MG63 (cell line): ENCODE measurements around the gene CBFA2T3. TPM values are rescaled to one million over a fixed set of nuclear protein-coding genes. Genes with fewer than 3 reads are reported as not detected.

Experiments used
- DNase-seq: peaks from one replicate; pipeline ENCODE4 v3.0.0-alpha.2; 2020
- H3K27me3 ChIP-seq: fragments of 250-450 bp; sonication (Bioruptor Pico); 2 replicates; pipeline ENCODE4 v1.5.1; 2020; ENCODE audit warnings: mild to moderate bottlenecking, moderate library complexity
- H3K36me3 ChIP-seq: fragments of 250-450 bp; sonication (Bioruptor Pico); 2 replicates; pipeline ENCODE4 v1.5.1; 2020; ENCODE audit warnings: mild to moderate bottlenecking, moderate library complexity
- H3K4me3 ChIP-seq: fragments of 250-450 bp; sonication (Bioruptor Pico); 2 replicates; pipeline ENCODE4 v1.5.1; 2020; ENCODE audit warnings: mild to moderate bottlenecking, moderate library complexity
- H3K9me3 ChIP-seq: fragments of 250-450 bp; sonication (Bioruptor Pico); 2 replicates; pipeline ENCODE4 v1.5.1; 2020; ENCODE audit warnings: mild to moderate bottlenecking, moderate library complexity
- total RNA-seq: library from RNA; depleted of rRNA; stranded (reverse); fragments of >200 nt; shearing (Covaris generic); gene quantifications from 2 replicates; pipeline ENCODE4 v1.2.3, GENCODE V29; 2014; ENCODE audit warnings: low replicate concordance

CBFA2T3 gene
- total RNA-seq, 1 experiment from 2014 or later, result not detected

- Histone ChIP-seq H3K9me3 (no peaks in the 10 kb centered on the region), H3K4me3 (no peak overlapping the region), H3K36me3 (no peaks in the 10 kb centered on the region), H3K27me3 (no peaks in the 10 kb centered on the region)
- DNase-seq, result no peak
Measured at GRCh38 chr16:88917146-88917914, 59.7 kb downstream of the CBFA2T3 start.

DNA sequence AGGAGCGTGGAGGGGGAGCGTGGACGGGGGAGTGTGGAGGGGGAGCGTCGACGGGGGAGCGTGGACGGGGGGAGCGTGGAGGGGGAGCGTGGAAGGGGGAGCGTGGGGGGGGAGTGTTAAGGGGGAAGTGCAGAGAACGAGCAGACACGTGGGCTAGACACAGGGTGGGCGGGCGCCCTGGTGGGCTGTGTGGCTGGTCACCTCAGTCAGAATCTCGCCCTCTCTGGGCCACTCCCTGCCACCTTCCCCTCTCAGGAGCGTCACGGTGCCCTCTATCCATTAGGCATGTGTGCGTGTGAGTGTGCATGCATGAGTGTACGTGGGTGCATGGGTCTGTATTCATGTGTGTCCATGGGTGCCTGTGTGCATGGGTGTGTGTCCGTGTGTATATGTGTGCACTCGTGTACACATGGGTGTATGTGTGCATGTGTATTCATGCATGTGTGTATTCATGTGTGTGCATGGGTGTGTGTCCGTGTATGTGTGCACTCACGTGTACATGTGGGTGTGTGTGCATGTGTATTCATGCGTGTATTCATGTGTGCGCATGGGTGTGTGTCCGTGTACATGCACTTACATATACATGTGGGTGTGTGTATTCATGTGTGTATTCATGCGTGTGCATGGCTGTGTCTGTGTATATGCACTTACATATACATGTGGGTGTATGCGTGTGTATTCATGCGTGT, 61.2 kb downstream of the CBFA2T3 start:
- Histone ChIP-seq H3K4me3 (no peak overlapping the region), H3K9me3 (no peaks in the 10 kb centered on the region), H3K36me3 (no peaks in the 10 kb centered on the region), H3K27me3 (no peaks in the 10 kb centered on the region)
- DNase-seq, result no peak

GRCh38 chr16:88914750-88915368, 62.1 kb downstream of the CBFA2T3 start:
- Histone ChIP-seq H3K36me3 (no peaks in the 10 kb centered on the region), H3K27me3 (no peaks in the 10 kb centered on the region), H3K9me3 (no peaks in the 10 kb centered on the region), H3K4me3 (no peak overlapping the region)
- DNase-seq, result peak; percentile 34

DNA sequence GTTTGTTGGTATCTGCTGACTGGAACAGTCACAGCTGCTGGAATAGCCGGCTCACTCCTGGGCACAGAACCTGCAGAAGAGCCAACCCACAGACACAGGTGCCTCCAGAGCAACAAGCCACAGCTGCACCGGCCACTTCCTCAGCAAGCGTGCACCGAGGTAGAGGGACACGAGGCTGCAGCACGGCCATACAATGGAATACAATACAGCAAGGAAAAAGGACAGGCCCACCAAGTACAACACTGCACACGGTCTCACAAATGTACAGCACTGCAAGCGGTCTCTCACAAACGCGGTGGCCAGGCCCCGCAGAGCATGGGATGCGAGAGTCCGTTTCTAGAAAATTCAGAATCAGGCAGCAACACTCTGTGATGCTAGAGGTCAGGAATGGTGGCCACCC, 63.1 kb downstream of the CBFA2T3 start:
- no peaks in the 10 kb centered on the region for H3K36me3 ChIP-seq
- DNase-seq, result no peak
- H3K27me3 ChIP-seq, result no peaks in the 10 kb centered on the region
- no peaks in the 10 kb centered on the region for H3K9me3 ChIP-seq
- H3K4me3 ChIP-seq, result no peak overlapping the region

DNA sequence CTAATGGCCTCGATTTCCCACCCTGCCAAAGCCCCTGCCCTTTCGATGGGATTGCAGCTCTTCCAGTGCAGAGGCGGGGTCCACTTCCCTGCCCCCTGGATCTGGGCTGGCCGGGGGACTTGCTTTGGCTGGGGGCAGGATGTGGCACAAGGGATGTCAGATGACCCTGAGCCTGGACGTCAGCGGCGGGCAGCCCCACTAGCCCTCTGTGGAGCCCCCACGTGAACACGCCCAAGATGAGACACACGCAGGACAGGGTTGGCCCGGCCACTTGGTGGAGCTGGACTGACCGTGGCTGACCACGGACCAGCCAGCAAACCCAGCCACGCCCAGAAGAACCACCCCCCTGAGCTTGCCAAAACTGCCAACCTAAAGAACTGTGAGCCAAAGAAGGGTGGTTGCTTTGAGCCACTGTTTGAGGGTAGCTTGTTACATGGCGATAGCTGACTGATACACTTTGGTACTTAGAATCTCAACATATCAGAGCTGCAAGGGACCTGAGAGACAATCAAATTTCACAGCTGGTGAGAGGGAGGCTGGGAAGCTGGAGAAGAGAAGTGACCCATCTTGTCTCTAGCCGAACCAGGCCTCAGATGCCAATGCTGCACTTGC, 63.9 kb downstream of the CBFA2T3 start:
- H3K27me3 ChIP-seq, result no peaks in the 10 kb centered on the region

GRCh38 chr16:88912556-88912955, 64.5 kb downstream of the CBFA2T3 start:
- H3K4me3 ChIP-seq, result no peak overlapping the region
- no peak for DNase-seq
- H3K27me3 ChIP-seq, result no peaks in the 10 kb centered on the region
- no peaks in the 10 kb centered on the region for H3K9me3 ChIP-seq
- no peaks in the 10 kb centered on the region for H3K36me3 ChIP-seq

More for the DNA sequence above, 63.9 kb downstream of the CBFA2T3 start:
- H3K4me3 ChIP-seq, result no peak overlapping the region
- no peak for DNase-seq
- H3K9me3 ChIP-seq, result no peaks in the 10 kb centered on the region
- H3K36me3 ChIP-seq, result no peaks in the 10 kb centered on the region

- Histone ChIP-seq H3K9me3 (no peaks in the 10 kb centered on the region), H3K36me3 (no peaks in the 10 kb centered on the region), H3K27me3 (no peaks in the 10 kb centered on the region), H3K4me3 (no peak overlapping the region)
- DNase-seq, result no peak
Measured at GRCh38 chr16:88911946-88912310, 65.1 kb downstream of the CBFA2T3 start.

DNA sequence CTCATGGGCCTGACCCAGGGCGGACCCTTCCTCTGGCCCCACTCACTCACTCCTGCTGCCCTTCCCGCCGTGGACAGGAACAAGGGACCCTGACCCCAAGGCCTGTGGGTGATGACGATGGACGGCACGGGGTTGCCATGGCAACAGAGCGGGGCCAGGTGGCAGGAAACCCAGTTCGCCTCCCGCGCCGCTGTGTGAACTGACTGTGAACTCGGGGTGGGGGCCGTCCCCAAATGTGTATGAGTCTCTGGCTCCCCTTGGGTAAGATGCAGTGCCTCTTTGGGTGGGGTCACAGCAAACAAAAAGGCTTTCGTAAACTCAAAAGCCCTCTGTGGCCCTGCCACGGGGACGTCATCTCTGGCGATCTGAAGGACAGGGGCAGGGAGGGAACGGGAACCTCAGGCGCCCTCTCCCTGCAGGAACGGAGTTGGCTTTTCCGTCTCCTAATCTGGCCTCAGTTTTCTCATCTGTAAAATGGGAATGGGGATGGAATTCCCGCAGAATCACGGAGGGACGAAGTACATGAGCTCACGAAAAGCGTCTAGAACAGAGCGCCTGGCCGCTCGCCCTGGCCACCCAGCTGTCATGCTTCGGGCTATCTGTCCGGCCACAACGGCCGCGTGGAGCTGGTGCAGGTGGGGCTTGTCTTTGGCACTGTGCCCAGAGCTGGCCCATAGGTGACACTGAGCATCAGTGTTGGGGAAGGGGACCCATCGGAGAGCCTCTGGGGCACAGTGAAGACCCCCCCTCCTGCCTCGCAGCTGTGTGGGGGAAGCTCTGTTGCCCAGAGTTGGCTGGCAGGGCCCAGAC, 65.7 kb downstream of the CBFA2T3 start:
- Histone ChIP-seq H3K4me3 (no peak overlapping the region), H3K36me3 (no peaks in the 10 kb centered on the region), H3K27me3 (no peaks in the 10 kb centered on the region), H3K9me3 (no peaks in the 10 kb centered on the region)
- no peak for DNase-seq

DNA sequence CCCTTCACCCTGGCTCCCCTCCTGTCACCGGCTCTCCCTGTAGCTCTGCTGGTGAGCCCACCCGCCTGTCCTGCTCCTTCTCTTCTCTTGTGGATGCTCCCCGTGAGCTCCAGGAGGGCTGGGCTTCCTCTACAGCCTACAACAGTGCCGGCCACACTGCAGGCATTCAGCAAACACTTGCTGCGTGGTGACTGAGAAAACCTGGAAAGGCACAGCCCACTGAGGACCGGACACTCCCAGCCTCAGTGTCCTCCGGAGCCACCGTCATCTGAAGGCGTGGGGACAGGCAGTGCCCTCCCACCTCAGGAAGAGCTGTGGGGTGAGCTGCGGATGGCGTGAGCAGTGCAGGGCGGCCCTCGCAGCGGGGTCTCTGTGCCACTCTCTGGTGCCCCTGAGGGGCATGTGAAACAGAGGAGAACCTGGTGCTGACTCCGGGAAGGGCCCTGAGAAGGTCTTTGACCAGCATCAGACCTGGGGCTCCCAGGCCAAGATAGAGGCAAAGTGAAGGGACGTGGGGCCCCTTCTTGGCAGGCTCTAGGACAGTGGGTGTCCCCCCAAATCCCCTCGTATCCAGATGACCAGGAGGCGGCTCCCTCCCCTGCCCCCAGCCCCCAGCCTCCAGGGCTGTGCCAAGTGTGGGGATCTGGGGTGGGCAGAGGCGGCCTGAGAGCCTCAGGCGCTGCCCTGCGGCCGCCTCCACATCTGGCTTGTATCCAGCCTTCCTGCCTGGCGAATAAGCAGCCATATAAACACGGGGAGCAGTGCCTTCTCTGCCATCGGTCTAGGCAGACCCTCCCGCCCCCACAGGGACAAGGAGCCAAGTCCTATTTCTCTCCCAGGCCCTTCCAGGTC, 66.5 kb downstream of the CBFA2T3 start:
- no peak for DNase-seq
- H3K36me3 ChIP-seq, result no peaks in the 10 kb centered on the region
- no peaks in the 10 kb centered on the region for H3K9me3 ChIP-seq
- H3K27me3 ChIP-seq, result no peaks in the 10 kb centered on the region
- no peak overlapping the region for H3K4me3 ChIP-seq

DNA sequence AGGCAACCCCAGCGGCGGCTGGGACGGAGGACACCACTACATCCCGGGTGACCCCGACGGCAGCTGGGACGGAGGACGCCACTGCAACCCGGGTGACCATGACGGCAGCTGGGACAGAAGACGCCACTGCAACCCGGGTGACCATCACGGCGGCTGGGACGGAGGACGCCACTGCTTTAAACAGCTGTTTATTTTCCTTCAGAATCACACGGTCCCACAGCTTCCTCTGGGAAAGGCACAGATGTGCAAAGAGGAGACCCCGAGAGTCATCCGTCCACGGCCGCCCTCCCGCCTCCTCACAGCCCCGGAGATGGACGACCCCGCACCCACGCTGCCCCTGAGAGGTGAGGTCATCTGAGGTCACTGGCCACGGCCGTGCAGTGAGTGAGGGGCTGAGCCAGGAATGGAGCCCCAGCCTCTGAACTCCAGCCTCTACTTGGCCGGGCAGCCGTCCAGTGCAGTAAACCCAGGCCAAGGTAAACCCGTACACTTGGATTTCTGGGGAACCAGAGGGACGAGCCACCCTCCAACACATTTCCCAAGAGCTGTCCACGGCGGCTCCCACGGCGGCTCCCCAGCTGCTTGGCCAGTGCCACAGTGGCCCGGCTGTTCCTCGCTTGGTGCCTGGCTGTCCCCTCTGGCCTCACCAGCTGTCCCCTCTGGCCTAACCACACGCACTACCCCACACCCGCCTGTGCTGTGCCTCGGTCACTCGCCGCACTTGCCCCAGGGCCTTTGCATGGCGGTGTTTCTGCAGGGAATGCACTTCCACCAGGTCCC, 67.4 kb downstream of the CBFA2T3 start:
- Histone ChIP-seq H3K9me3 (no peaks in the 10 kb centered on the region), H3K27me3 (no peaks in the 10 kb centered on the region), H3K4me3 (no peak overlapping the region), H3K36me3 (no peaks in the 10 kb centered on the region)
- no peak for DNase-seq

GRCh38 chr16:88908307-88908706, 68.7 kb downstream of the CBFA2T3 start:
- no peaks in the 10 kb centered on the region for H3K9me3 ChIP-seq
- DNase-seq, result no peak
- H3K27me3 ChIP-seq, result no peaks in the 10 kb centered on the region
- H3K36me3 ChIP-seq, result no peaks in the 10 kb centered on the region
- H3K4me3 ChIP-seq, result no peak overlapping the region

GRCh38 chr16:88907768-88908167, 69.2 kb downstream of the CBFA2T3 start:
- DNase-seq, result peak; percentile 64
- Histone ChIP-seq H3K27me3 (no peaks in the 10 kb centered on the region), H3K9me3 (no peaks in the 10 kb centered on the region), H3K36me3 (no peaks in the 10 kb centered on the region), H3K4me3 (no peak overlapping the region)

- no peaks in the 10 kb centered on the region for H3K27me3 ChIP-seq
- DNase-seq, result no peak
Measured at GRCh38 chr16:88906535-88907105, 70.4 kb downstream of the CBFA2T3 start.

DNA sequence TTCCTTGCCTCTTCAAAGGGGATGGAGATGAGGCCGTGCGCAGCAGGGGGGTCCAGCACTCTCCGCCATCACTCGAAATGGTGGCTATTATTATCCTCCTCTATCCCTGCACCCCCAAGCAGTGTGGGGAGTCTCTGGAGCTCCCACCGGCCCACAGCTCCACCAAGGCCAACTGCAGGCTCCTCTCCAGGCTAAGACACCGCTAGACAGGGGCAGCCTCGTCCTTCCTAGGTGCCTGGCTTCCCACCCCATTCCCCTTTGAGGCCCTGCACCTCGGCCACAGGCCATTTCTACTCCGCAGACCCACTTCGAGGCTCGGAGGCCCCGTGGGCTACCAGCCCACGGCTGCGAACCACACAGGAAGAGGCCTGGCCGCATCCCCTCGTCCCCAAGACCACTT, 71.0 kb downstream of the CBFA2T3 start:
- no peaks in the 10 kb centered on the region for H3K9me3 ChIP-seq
- H3K36me3 ChIP-seq, result no peaks in the 10 kb centered on the region

More at GRCh38 chr16:88906535-88907105, 70.4 kb downstream of the CBFA2T3 start:
- Histone ChIP-seq H3K4me3 (no peak overlapping the region), H3K36me3 (no peaks in the 10 kb centered on the region), H3K9me3 (no peaks in the 10 kb centered on the region)

DNA sequence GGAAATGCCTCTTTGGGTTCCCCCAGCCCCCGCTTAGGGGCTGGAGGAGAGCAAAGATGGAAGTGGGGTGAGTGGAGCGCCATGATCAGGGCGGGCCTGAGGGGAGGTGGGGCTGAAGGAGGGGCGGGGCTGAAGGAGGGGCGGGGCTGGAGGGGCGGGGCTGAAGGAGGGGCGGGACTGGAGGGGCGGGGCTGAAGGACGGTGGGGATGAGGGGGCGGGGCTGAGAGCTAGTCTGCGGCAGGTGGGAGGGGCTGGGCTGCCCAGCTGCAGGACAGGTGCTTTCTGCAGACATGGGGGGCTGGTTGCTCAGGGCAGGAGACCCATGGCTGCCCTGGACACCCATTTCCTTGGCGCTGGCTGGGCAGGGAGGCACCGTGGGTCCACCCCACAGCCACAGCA, 71.4 kb downstream of the CBFA2T3 start:
- Histone ChIP-seq H3K9me3 (no peaks in the 10 kb centered on the region), H3K4me3 (no peak overlapping the region), H3K27me3 (no peaks in the 10 kb centered on the region), H3K36me3 (no peaks in the 10 kb centered on the region)
- DNase-seq, result no peak

More for the DNA sequence above, 71.0 kb downstream of the CBFA2T3 start:
- no peak for DNase-seq
- no peaks in the 10 kb centered on the region for H3K27me3 ChIP-seq
- no peak overlapping the region for H3K4me3 ChIP-seq
